Measurements from ENCODE around the gene RICTOR. TPM values are rescaled to one million over a fixed set of nuclear protein-coding genes. Genes with fewer than 3 reads are reported as not detected.

The RICTOR gene
- total RNA-seq, 1 experiment from 2014 or later = 11.0 TPM

DNA sequence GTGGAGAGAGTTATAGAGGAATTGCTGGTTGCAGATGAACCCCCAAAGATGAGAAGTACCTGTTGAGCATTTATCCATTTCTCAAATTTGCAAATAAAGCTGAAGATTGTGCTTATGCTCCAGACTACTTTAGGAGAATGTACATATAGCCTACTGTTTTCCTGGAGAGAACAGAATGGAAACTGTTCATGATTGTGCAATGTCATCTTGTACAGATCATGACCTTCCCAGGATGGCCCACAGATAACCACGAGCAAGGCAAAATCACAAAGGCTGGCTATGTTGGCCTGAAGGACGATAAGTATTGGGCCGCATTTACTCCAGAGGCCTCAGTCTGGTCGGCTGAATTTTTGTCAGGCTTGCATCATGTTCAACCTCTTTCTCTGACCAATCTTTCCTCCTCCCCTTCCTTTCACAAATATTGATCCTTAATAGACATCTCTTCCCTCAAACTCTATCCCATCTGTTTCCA is 28.5 kb upstream of the RICTOR start:
- in situ Hi-C loops (cut with HindIII; ENCODE audit: low sequenced_read_pairs) = no loop called here
- DNase-seq (ENCODE audit: low spot score) = no peak

DNA sequence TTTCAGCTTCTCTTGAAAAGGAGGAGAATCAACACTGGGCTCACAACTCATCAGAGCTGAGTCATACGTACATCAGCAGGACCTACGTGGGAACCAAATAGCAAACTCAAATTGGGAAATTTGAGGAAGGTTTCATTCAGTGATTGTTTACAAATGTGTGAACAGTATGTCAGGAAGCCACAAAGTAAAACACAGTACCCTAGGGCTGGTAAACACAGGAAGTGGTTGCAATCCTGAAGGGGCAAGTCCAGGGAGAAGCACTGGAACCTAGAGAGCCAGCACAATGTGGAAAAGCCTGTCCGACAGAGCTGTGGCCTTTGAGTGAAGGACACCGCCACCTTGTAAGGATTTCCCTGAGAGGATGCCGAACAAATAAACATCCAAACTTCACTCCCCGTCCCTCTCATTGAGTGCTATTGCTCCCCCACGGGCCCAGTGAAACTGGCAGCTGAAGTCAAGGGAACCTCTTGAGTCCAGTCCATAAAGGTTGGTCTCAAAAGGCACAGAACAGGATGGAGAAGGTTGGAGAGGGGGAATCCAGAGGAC is 26.7 kb upstream of the RICTOR start:
- in situ Hi-C loops (cut with HindIII; ENCODE audit: low sequenced_read_pairs) = no loop called here
- no peak for DNase-seq (ENCODE audit: low spot score)

GRCh38 chr5:39100301-39100850 is 26.2 kb upstream of the RICTOR start:
- DNase-seq (ENCODE audit: low spot score) = no peak
- in situ Hi-C loops (cut with HindIII; ENCODE audit: low sequenced_read_pairs) = no loop called here

DNA sequence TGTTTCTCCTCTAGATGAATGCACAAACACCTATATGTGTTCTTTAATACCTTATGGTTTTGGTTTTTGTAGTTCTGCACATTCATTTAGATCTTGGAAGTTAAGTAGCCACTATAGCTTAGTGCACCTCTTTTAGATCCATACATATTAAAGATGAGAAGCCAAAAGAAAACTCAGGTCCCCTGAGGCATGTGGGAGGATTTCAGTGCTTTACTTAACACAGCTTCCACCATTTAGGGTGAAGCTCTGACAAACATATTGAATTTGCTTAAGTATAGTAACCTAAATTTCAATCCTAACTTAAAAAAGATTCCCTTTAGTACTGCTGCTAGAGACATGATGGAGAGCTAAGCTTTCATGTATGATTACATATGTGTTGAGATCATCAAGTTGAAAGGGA is 25.6 kb upstream of the RICTOR start:
- DNase-seq (ENCODE audit: low spot score) = no peak
- in situ Hi-C loops (cut with HindIII; ENCODE audit: low sequenced_read_pairs) = no loop called here

GRCh38 chr5:39093352-39093751 is 19.2 kb upstream of the RICTOR start:
- in situ Hi-C loops (cut with HindIII; ENCODE audit: low sequenced_read_pairs) = no loop called here
- DNase-seq (ENCODE audit: low spot score) = no peak

GRCh38 chr5:39092581-39093351 is 18.6 kb upstream of the RICTOR start:
- no peak for DNase-seq (ENCODE audit: low spot score)
- in situ Hi-C loops (cut with HindIII; ENCODE audit: low sequenced_read_pairs) = no loop called here

GRCh38 chr5:39091940-39092580 is 17.9 kb upstream of the RICTOR start:
- DNase-seq (ENCODE audit: low spot score) = no peak
- in situ Hi-C loops (cut with HindIII; ENCODE audit: low sequenced_read_pairs) = no loop called here

DNA sequence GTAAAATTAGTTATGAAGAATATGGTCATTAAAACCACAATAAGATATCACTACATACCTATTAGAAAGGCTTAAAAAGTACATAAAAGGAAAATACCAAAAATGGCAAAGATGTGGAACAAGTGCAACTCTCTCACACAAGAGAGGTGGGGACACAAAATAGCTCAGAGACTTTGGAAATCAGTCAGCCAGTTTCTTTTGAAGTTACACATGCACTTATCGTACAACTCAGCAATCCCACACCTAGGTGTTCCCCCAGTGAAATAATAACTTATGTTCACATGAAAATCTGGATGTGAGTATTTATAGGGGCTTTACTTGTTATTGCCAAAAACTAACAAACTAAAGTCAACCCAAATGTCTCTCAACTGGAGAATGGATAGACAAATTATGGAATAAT is 9.8 kb upstream of the RICTOR start:
- no peak for DNase-seq (ENCODE audit: low spot score)

GRCh38 chr5:39082995-39083394 is 8.8 kb upstream of the RICTOR start:
- in situ Hi-C loops (cut with HindIII; ENCODE audit: low sequenced_read_pairs) = no loop called here
- DNase-seq (ENCODE audit: low spot score) = no peak

More for the DNA sequence above, 9.8 kb upstream of the RICTOR start:
- in situ Hi-C loops (cut with HindIII; ENCODE audit: low sequenced_read_pairs) = no loop called here

DNA sequence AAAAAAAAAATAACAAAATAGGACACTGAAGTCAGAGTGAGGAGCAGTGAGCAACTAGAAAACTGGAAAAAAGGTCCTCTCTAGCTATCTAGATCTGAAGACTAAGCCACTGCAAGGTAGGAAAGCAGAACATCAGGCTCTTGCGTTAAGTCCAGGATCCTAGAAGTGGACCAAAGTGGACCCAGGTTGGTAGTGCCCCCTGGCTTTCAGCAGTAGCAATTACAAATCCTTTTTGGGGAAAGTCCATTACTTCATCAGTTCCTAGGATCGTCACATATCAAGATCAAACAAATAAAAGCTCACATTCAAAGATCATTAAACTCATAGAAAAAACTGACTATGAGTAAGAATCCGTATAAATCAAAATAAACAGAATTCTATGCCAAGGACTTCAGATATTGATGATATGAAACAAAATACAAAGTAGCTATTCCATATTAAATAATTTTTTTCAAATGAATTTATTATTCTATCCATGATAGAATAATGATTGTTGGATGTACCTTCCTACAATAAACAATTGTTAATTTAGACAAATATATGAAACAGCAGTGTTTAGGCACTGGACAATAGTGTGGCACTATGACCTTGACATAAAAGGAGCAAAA is 6.5 kb upstream of the RICTOR start:
- peak; percentile 65 for DNase-seq (ENCODE audit: low spot score)
- in situ Hi-C loops (cut with HindIII; ENCODE audit: low sequenced_read_pairs) = no loop called here

DNA sequence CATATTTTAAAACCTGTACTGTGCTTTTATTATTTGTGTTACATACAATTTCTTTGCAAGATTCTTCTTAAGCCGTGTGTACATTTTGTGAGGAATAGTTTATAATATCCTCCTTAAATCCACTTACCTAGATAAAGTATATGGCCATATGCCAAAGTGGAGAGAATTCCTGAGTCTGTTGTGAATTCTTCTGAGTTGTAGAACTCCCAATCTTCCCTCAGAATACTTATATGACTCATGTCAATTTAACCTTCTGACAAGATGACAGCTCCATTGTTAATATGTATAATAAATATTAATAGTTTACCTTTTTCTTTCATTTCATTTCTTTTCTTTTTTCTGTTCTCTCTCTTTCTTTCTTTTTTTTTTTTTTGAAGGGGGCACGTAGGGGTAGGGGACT is 6.0 kb upstream of the RICTOR start:
- DNase-seq (ENCODE audit: low spot score) = no peak
- in situ Hi-C loops (cut with HindIII; ENCODE audit: low sequenced_read_pairs) = no loop called here

- in situ Hi-C loops (cut with HindIII; ENCODE audit: low sequenced_read_pairs) = no loop called here
Observed at GRCh38 chr5:39079147-39079546, 4.9 kb upstream of the RICTOR start.

GRCh38 chr5:39076757-39077728 is 2.8 kb upstream of the RICTOR start:
- in situ Hi-C loops (cut with HindIII; ENCODE audit: low sequenced_read_pairs) = no loop called here
- DNase-seq (ENCODE audit: low spot score) = no peak

More at GRCh38 chr5:39079147-39079546, 4.9 kb upstream of the RICTOR start:
- no peak for DNase-seq (ENCODE audit: low spot score)

DNA sequence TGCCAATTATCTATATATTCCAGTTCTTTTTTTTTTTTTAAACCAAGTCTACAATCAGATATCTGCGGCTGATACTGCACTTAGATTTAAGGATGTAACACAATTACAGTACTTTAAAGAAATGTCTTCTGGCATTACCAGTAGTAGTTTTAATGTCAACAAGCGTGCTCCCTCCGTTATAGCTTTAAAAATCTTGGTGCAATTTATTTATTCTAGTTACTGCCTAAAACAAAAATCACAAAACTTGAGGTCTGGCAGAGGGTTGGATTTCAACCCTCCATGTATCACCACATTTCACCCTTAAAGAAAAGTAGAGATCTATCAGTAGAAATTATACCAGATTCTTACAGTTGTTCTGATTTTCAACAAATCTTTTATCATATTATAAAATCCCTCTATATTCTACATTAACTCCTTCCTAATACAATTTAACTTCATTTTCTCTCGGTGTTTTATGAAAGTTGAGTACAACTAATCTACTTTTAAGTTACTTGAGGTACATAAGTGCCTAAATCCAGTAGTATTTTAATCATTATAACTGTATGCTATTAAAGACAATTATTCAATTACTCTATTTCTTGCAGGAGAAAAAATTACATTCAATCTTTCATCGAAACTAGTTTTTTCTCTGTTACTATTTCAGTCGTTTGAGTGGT is 2.0 kb upstream of the RICTOR start:
- in situ Hi-C loops (cut with HindIII; ENCODE audit: low sequenced_read_pairs) = no loop called here
- DNase-seq (ENCODE audit: low spot score) = no peak

DNA sequence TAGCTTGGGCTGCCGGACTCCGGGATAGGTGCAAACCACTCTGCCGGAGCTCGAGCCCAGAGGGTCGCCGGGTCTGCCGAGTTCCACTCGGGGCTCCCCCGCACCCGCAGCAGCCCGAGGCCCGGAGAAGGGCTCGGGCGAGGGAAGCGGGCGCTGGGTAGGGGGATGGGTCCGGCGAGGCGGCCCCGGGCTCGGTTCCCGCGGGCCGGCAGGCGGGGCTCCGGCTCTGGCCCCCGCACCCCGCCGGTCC is 507 bp downstream of the RICTOR start:
- in situ Hi-C loops (cut with HindIII; ENCODE audit: low sequenced_read_pairs) = no loop called here
- DNase-seq (ENCODE audit: low spot score) = no peak

- in situ Hi-C loops (cut with HindIII; ENCODE audit: low sequenced_read_pairs) = no loop called here
- peak; percentile 74 for DNase-seq (ENCODE audit: low spot score)
Observed at GRCh38 chr5:39072925-39073766, 1.1 kb downstream of the RICTOR start.

DNA sequence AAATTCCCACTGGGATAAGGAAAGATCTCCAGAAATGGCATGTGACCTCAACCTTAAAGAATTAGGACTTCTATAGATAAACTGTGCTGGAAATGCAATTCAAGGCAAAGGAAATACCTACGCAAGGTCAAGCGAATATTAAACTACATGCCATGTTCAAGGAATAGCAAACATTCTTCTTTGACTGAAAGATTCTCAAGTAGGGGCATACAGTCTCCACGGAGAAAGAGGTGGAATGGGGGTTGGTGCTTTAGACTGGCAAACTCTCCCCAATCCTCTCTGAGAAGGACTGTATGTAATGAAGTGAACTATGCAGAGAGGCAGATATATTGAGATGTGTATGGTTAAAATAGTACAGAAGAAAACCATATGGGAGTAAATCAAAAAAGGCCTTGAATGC is 6.1 kb downstream of the RICTOR start:
- in situ Hi-C loops (cut with HindIII; ENCODE audit: low sequenced_read_pairs) = no loop called here
- DNase-seq (ENCODE audit: low spot score) = no peak

DNA sequence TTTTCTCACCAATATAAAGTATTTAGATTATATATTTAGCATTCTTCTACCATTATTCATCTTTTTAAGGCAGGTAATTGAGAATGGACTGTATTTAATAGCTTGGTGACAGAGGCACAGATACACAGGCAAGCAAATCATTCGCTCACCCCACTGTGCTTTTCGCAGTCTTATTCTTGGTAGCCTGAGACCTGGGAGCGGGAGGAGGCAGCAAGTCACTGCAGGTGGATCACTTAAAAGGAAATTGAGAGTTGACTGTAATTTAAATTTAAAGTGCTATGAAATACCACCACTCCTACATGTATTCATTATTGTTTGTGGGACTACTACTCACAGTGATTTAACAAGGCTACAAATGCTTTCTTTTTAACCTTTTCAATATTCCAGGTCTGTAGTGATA is 9.7 kb downstream of the RICTOR start:
- in situ Hi-C loops (cut with HindIII; ENCODE audit: low sequenced_read_pairs) = no loop called here
- DNase-seq (ENCODE audit: low spot score) = no peak

All from G401 (cell line).